Skeletal muscle satellite cell (primary cell): ENCODE measurements around the gene NUP188.
"Not testable (repeated sequence)": the region's sequence is repeated elsewhere in the genome, so short reads cannot be mapped to it uniquely, and the experiment has no call there.

Source experiments
- H3K27me3 ChIP-seq: 2 replicates; pipeline ENCODE4 v1.7.0; 2013; ENCODE audit warnings: low read length; ENCODE audit not compliant: control insufficient read depth, insufficient read depth
- H3K36me3 ChIP-seq: 2 replicates; pipeline ENCODE4 v1.7.0; 2013; ENCODE audit warnings: mild to moderate bottlenecking, control low read depth, low read length; ENCODE audit not compliant: insufficient read depth
- H3K4me1 ChIP-seq: 2 replicates; pipeline ENCODE4 v1.7.0; 2013; ENCODE audit warnings: low read length; ENCODE audit not compliant: control insufficient read depth, insufficient read depth
- H3K4me2 ChIP-seq: 2 replicates; pipeline ENCODE4 v1.7.0; 2013; ENCODE audit warnings: mild to moderate bottlenecking, low read length
- H3K4me3 ChIP-seq: 2 replicates; pipeline ENCODE4 v1.7.0; 2013; ENCODE audit warnings: low read length
- H3K9ac ChIP-seq: 2 replicates; pipeline ENCODE4 v1.7.0; 2013; ENCODE audit warnings: mild to moderate bottlenecking, low read depth, low read length, moderate library complexity
- H3K9me3 ChIP-seq: replicated peaks from 2 replicates; pipeline ENCODE4 v1.7.0; 2013; ENCODE audit warnings: mild to moderate bottlenecking, control low read depth, low read length

The NUP188 gene

GRCh38 chr9:129027224-129027684, 79.8 kb downstream of the NUP188 start:
- H3K4me3 ChIP-seq: peak overlapping the region; percentile 87
- H3K4me1 ChIP-seq: peaks cover 24% of the 10 kb centered on the region
- no peaks in the 10 kb centered on the region for H3K9me3 ChIP-seq
- H3K9ac ChIP-seq: peak overlapping the region; percentile 83
- H3K36me3 ChIP-seq: no peaks in the 10 kb centered on the region
- H3K4me2 ChIP-seq: peak overlapping the region; percentile 98
- no peaks in the 10 kb centered on the region for H3K27me3 ChIP-seq

GRCh38 chr9:129027685-129028191, 80.2 kb downstream of the NUP188 start:
- Histone ChIP-seq H3K9ac (peak overlapping the region; percentile 83), H3K4me1 (peaks cover 24% of the 10 kb centered on the region), H3K4me2 (peak overlapping the region; percentile 98), H3K27me3 (no peaks in the 10 kb centered on the region), H3K36me3 (no peaks in the 10 kb centered on the region), H3K9me3 (no peaks in the 10 kb centered on the region), H3K4me3 (peak overlapping the region; percentile 87)

- Histone ChIP-seq H3K4me3 (peak within 1 kb of the TSS; percentile 87), H3K27me3 (no peaks in the 10 kb centered on the region), H3K4me2 (peak within 1 kb of the TSS; percentile 98), H3K36me3 (no peaks in the 10 kb centered on the region), H3K4me1 (peaks cover 20% of the 10 kb centered on the region), H3K9ac (peak within 1 kb of the TSS; percentile 83), H3K9me3 (no peaks in the 10 kb centered on the region)
Observed at GRCh38 chr9:129028192-129028966, 80.9 kb downstream of the NUP188 start, which contains the start of gene SH3GLB2. TSS of gene SH3GLB2 (minus strand) at chr9:129028331. CDS start at chr9:129028154, 177 bp downstream.

GRCh38 chr9:129030191-129030590, 82.7 kb downstream of the NUP188 start:
- no peaks in the 10 kb centered on the region for H3K9me3 ChIP-seq
- H3K27me3 ChIP-seq: no peaks in the 10 kb centered on the region
- H3K4me2 ChIP-seq: no peak overlapping the region
- H3K9ac ChIP-seq: no peak overlapping the region
- H3K36me3 ChIP-seq: no peaks in the 10 kb centered on the region
- peaks cover 14% of the 10 kb centered on the region for H3K4me1 ChIP-seq
- no peak overlapping the region for H3K4me3 ChIP-seq

- no peak overlapping the region for H3K4me3 ChIP-seq
- H3K4me1 ChIP-seq: peaks cover 16% of the 10 kb centered on the region
- H3K36me3 ChIP-seq: no peaks in the 10 kb centered on the region
- H3K4me2 ChIP-seq: no peak overlapping the region
- no peaks in the 10 kb centered on the region for H3K9me3 ChIP-seq
- H3K9ac ChIP-seq: no peak overlapping the region
- no peaks in the 10 kb centered on the region for H3K27me3 ChIP-seq
Observed at GRCh38 chr9:129031514-129031913, 84.0 kb downstream of the NUP188 start.

GRCh38 chr9:129032541-129033159, 85.2 kb downstream of the NUP188 start:
- no peak overlapping the region for H3K9ac ChIP-seq
- no peaks in the 10 kb centered on the region for H3K27me3 ChIP-seq
- no peaks in the 10 kb centered on the region for H3K9me3 ChIP-seq
- no peak overlapping the region for H3K4me2 ChIP-seq
- no peaks in the 10 kb centered on the region for H3K36me3 ChIP-seq
- peaks cover 11% of the 10 kb centered on the region for H3K4me1 ChIP-seq
- H3K4me3 ChIP-seq: no peak overlapping the region

GRCh38 chr9:129033216-129033615, 85.7 kb downstream of the NUP188 start:
- no peak overlapping the region for H3K4me3 ChIP-seq
- H3K4me2 ChIP-seq: no peak overlapping the region
- H3K9ac ChIP-seq: no peak overlapping the region
- H3K36me3 ChIP-seq: no peaks in the 10 kb centered on the region
- no peaks in the 10 kb centered on the region for H3K9me3 ChIP-seq
- no peaks in the 10 kb centered on the region for H3K27me3 ChIP-seq
- peaks cover 15% of the 10 kb centered on the region for H3K4me1 ChIP-seq

- not testable (repeated sequence) for H3K27me3 ChIP-seq
- H3K9ac ChIP-seq: peak overlapping the region; percentile 66
Observed at GRCh38 chr9:129035838-129036237, 88.3 kb downstream of the NUP188 start.

GRCh38 chr9:129036241-129036922, 88.9 kb downstream of the NUP188 start, which contains the start of gene MIGA2:
TSS of gene MIGA2 (plus strand) at chr9:129036626. CDS start at chr9:129040595, 3,969 bp downstream.
- peaks cover 10% of the 10 kb centered on the region for H3K36me3 ChIP-seq
- H3K4me1 ChIP-seq: peaks cover 18% of the 10 kb centered on the region
- H3K9me3 ChIP-seq: no peaks in the 10 kb centered on the region
- no peaks in the 10 kb centered on the region for H3K27me3 ChIP-seq
- peak within 1 kb of the TSS; percentile 87 for H3K9ac ChIP-seq
- peak within 1 kb of the TSS; percentile 98 for H3K4me3 ChIP-seq
- peak within 1 kb of the TSS; percentile 96 for H3K4me2 ChIP-seq

More at GRCh38 chr9:129035838-129036237, 88.3 kb downstream of the NUP188 start:
- H3K36me3 ChIP-seq, H3K9me3 ChIP-seq: not testable (repeated sequence)
- Histone ChIP-seq H3K4me2 (peak overlapping the region; percentile 89), H3K4me1 (peaks cover 18% of the 10 kb centered on the region), H3K4me3 (peak overlapping the region; percentile 65)

- Histone ChIP-seq H3K4me2 (peak overlapping the region; percentile 96), H3K27me3 (no peaks in the 10 kb centered on the region), H3K9ac (peak overlapping the region; percentile 87), H3K9me3 (no peaks in the 10 kb centered on the region), H3K36me3 (peaks cover 17% of the 10 kb centered on the region), H3K4me1 (peaks cover 18% of the 10 kb centered on the region), H3K4me3 (peak overlapping the region; percentile 98)
Observed at GRCh38 chr9:129036923-129037766, 89.6 kb downstream of the NUP188 start.
